Psoas muscle (tissue), 8 donors: ENCODE results near the gene EDN2. TPM values are rescaled to one million over a fixed set of nuclear protein-coding genes. Genes with fewer than 3 reads are reported as not detected.

Experiments used
- ATAC-seq, 4 donors: fragments of 200-7000 bp; cut with Tn5 transposase; one replicate each; pipeline ENCODE4 v1.9.1; 2020; ENCODE audit warnings: moderate library complexity in 3 of 4, mild to moderate bottlenecking in 2 of 4
- DNase-seq, 2 donors: peaks; one replicate each; pipeline ENCODE4 v3.0.0-alpha.2; 2020
- H3K27ac ChIP-seq: fragments of 200-600 bp; one replicate; pipeline ENCODE4 v1.8.0; 2022
- H3K27me3 ChIP-seq, 3 donors: fragments of 200-600 bp in 1 of 3; one replicate each; pipeline versions ENCODE4 v1.6.1 to v1.8.0; 2013 to 2022; ENCODE audit warnings: low read length in 2 of 3, mild to moderate bottlenecking in 2 of 3, moderate library complexity in 1 of 3; ENCODE audit not compliant: insufficient read depth in 3 of 3
- H3K36me3 ChIP-seq, 2 donors: fragments of 200-600 bp in 1 of 2; one replicate each; pipeline versions ENCODE4 v1.6.1 to v1.8.0; 2013 to 2022; ENCODE audit warnings: low read depth in 1 of 2, mild to moderate bottlenecking in 1 of 2, moderate library complexity in 1 of 2; ENCODE audit not compliant: insufficient read depth in 1 of 2
- H3K4me1 ChIP-seq: fragments of 200-600 bp; one replicate; pipeline ENCODE4 v1.8.0; 2022
- H3K4me3 ChIP-seq: fragments of 200-600 bp; one replicate; pipeline ENCODE4 v1.8.0; 2022; ENCODE audit warnings: mild to moderate bottlenecking
- H3K9me3 ChIP-seq: fragments of 200-600 bp; one replicate; pipeline ENCODE4 v1.8.0; 2022
- WGBS, 3 donors: extraction: QIAGEN DNeasy Blood & Tissue Kit; methylation state at CpG; one replicate each; pipeline versions ENCODE4 v1.1.6 to v1.1.7; 2013; 5-methylcytosine and 5-hydroxymethylcytosine counted together
- intact Hi-C, 2 donors: fragments of 100-400 bp; cut with DNase I; formaldehyde crosslinking; loops; one replicate each; pipeline versions ENCODE4 v1.11.0 to v1.14.2; 2022
- polyA plus RNA-seq, 3 donors: library from polyadenylated mRNA; stranded (reverse); fragments of 200-250 nt; gene quantifications; one replicate each; pipeline ENCODE4 v1.2.3, GENCODE V29; 2013
- total RNA-seq, 4 donors: library from RNA; stranded (reverse); fragmentation: NEBNext Ultra II Directional in 2 of 4; extraction: Animal tissue kit (Norgen Biotek cat#: 25700) in 2 of 4; gene quantifications; one replicate each; pipeline versions ENCODE4 v1.2.1 to v1.2.4, GENCODE V29; 2021 to 2023
- TF ChIP-seq, protein P1 (sequence below): fragments of 200-600 bp; IDR thresholded peaks from one replicate; pipeline ENCODE4 v1.8.0; 2022; ENCODE audit warnings: antibody characterized with exemption
- donor health status: healthy with polysubstance abuse.
- donor health status: DM: no; HTN: no; CAD: no; lungs with moderate emphysema.
- donor health status: Bipolar disorder and iron deficiency.
- donor health status: healthy.
- donor health status: DM: yes; HTN: yes; CAD: no.
- donor health status: DM: no; HTN: no; CAD: no.
- donor health status: DM: no; HTN: no; CAD: no.
- donor health status: DM: yes; HTN: yes; CAD: no.

Gene EDN2
- total and polyA plus RNA-seq, 7 donors, result 0.03 to 0.10 TPM; not detected in 5

DNA sequence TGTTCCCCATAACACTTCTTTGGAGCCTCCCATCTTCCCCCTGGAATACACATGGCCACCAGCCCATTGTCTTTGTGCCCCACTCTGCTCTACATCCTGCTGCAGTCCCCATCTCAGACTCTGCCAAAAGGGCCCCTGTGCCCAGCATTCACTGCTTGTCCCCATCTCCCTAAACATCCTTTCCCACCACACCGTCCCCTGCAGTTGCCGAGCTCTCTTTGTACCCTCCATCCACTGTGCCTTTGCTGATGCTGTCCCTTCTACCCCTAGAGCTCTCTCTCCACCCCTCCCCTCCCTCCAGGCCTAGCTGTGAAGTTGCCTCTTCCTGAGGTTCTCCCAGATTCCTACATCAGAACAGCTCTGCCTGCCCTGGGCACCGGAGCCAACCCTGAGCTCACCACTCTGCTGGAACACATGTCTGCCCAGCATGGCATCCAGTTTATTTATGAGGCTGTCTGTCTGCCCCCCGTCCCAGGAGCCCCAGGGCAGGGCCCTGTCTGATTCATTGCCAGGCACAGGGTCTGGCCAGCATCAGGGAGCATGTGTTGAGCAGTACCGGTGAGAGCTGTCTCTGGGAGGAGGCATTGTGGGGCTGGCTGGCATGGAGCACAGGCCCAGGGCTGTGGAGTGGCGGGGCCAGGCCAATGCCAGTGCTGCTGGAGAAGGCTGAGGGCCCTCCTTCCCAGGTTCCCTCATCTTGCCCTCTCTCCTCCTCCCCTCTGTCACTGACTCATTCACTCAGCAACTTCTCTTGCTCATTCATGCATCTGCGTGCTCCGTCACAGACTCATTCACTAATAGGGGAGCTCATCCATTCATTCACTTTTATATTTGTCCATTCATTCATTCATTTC, 28.8 kb downstream of the EDN2 start:
- intact Hi-C loops, result no loop called here
- ATAC-seq (peak; percentile 41 to 68 (median 54)), DNase-seq (no peak)
- TF ChIP-seq, protein P1, sequence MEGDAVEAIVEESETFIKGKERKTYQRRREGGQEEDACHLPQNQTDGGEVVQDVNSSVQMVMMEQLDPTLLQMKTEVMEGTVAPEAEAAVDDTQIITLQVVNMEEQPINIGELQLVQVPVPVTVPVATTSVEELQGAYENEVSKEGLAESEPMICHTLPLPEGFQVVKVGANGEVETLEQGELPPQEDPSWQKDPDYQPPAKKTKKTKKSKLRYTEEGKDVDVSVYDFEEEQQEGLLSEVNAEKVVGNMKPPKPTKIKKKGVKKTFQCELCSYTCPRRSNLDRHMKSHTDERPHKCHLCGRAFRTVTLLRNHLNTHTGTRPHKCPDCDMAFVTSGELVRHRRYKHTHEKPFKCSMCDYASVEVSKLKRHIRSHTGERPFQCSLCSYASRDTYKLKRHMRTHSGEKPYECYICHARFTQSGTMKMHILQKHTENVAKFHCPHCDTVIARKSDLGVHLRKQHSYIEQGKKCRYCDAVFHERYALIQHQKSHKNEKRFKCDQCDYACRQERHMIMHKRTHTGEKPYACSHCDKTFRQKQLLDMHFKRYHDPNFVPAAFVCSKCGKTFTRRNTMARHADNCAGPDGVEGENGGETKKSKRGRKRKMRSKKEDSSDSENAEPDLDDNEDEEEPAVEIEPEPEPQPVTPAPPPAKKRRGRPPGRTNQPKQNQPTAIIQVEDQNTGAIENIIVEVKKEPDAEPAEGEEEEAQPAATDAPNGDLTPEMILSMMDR, result no peak
- WGBS, 3 donors, result 49 to 61% (median 52%) methylated on average over 8 of the region's 8 CpGs
- H3K27ac ChIP-seq, result no peak overlapping the region
- H3K4me3 ChIP-seq, result no peak overlapping the region
- peaks cover 8% of the 10 kb centered on the region for H3K4me1 ChIP-seq
- peaks cover 0 to 2% (median 0%) of the 10 kb centered on the region in 3 donors for H3K27me3 ChIP-seq
- no peaks in the 10 kb centered on the region for H3K9me3 ChIP-seq
- H3K36me3 ChIP-seq, result no peaks in the 10 kb centered on the region

DNA sequence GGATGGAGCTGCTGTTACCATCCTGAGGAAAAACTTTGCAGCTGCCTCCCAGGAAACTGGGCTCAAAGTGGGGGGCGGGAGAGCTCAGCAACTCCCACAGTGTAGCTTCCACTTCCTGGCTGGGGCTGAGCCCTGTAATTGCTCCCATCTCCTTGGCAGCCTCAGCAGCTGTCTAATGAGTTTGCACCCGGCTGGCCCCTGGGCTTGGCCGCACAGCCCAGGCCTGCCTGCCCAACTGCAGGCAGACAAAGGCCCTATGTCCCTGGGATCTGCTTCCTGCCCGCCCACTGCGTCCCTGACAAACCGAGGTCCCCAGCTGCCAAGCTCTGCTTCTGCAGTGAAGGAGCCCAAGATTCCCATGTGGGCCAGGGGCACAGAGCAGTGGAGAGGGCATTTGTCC, 30.1 kb downstream of the EDN2 start:
- H3K27ac ChIP-seq, result no peak overlapping the region
- peaks cover 0 to 2% (median 0%) of the 10 kb centered on the region in 3 donors for H3K27me3 ChIP-seq
- H3K9me3 ChIP-seq, result no peaks in the 10 kb centered on the region
- H3K4me3 ChIP-seq, result no peak overlapping the region
- DNase-seq (no peak), ATAC-seq (peak in 1 of 4 donors; percentile 27)
- no peaks in the 10 kb centered on the region for H3K36me3 ChIP-seq
- TF ChIP-seq, protein P1, result no peak
- WGBS, 3 donors, result 29 to 46% (median 32%) methylated on average over 6 of the region's 6 CpGs
- intact Hi-C loops, result no loop called here
- peaks cover 8% of the 10 kb centered on the region for H3K4me1 ChIP-seq

DNA sequence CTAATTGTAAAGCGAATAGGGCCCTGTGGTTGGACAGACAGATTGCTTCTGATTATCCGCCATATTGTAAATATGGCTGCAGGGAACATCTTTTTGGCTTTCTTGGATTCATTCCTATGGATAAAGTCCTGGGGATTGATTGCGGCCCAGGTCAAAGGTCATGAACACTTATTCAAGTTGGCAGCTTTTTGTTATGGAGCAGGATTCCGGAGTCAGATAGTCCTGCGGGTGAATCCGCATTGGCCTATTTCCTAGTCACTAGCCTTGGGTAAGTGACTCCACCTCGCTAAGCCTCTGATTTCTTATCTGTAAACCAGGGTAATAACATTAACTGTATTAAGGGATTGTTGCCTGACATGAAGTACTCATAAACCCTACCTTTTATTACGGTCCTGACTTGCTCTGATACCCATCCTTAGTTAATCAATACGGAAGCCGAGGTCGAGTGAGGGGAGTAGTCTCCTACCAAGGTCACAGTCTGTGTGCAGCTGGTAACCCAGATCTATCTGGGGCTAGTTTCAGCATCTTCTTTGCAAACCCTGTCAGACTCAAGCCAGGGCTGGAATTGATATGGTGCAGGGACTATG, 31.7 kb downstream of the EDN2 start:
- H3K9me3 ChIP-seq, result no peaks in the 10 kb centered on the region
- peaks cover 0 to 3% (median 0%) of the 10 kb centered on the region in 3 donors for H3K27me3 ChIP-seq
- no peak overlapping the region for H3K4me3 ChIP-seq
- DNase-seq (no peak), ATAC-seq (no peak)
- intact Hi-C loops, result no loop called here
- TF ChIP-seq, protein P1, result no peak
- no peaks in the 10 kb centered on the region for H3K36me3 ChIP-seq
- WGBS, 3 donors, result 97 to 98% (median 97%) methylated on average over 11 of the region's 11 CpGs
- H3K27ac ChIP-seq, result no peak overlapping the region
- peaks cover 8% of the 10 kb centered on the region for H3K4me1 ChIP-seq

DNA sequence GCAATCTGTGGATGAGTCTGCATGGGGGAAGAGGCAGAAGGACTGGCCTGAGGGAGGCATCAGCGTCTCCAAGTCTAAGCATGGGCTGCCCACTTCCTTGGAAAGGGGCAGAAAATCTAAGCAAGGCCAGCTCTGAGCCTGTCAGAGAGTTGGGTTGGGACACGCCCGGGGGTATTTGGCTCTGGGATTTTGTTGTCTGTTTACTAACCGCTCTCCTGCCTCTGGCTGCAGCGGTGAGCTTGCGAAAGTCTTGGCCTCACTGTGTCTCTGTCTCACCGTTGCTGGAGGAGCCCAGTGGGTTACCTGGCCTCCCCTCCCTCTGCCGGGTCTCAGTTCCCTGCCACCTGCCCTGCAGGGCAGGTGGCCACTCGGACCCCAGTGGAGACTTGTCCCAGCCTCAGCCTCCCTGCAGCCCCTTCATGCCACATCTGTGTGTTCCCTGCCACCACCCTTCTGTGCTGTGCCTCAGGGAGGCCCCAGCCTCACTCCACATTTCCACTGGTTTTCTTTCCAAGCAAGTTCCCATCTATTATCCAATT, 33.7 kb downstream of the EDN2 start:
- TF ChIP-seq, protein P1, result no peak
- Histone ChIP-seq H3K4me3 (no peak overlapping the region), H3K36me3 (no peaks in the 10 kb centered on the region), H3K9me3 (no peaks in the 10 kb centered on the region), H3K4me1 (no peaks in the 10 kb centered on the region), H3K27me3 (peaks cover 0 to 3% (median 0%) of the 10 kb centered on the region in 3 donors), H3K27ac (no peak overlapping the region)
- DNase-seq (no peak), ATAC-seq (no peak)
- intact Hi-C loops, result no loop called here
- 87 to 91% (median 88%) methylated on average over 9 of the region's 9 CpGs for WGBS, 3 donors
